Endothelial cell (in vitro differentiated cells): ENCODE data around the gene F3. TPM values are rescaled to one million over a fixed set of nuclear protein-coding genes. Genes with fewer than 3 reads are reported as not detected.

ENCODE experiments used
- DNase-seq: peaks from one replicate; pipeline ENCODE4 v3.0.0; 2021; ENCODE audit warnings: low spot score
- H3K27ac Mint-ChIP-seq: one replicate; pipeline ENCODE4 v1.8.0; 2021; ENCODE audit warnings: mixed read lengths, inconsistent platforms; ENCODE audit not compliant: unreplicated experiment
- H3K27me3 Mint-ChIP-seq: one replicate; pipeline ENCODE4 v1.8.0; 2021; ENCODE audit warnings: mild to moderate bottlenecking, moderate library complexity, mixed read lengths, inconsistent platforms; ENCODE audit not compliant: unreplicated experiment
- H3K36me3 Mint-ChIP-seq: one replicate; pipeline ENCODE4 v1.8.0; 2021; ENCODE audit warnings: mild to moderate bottlenecking, low read depth, mixed read lengths, inconsistent platforms; ENCODE audit not compliant: unreplicated experiment
- H3K4me1 Mint-ChIP-seq: one replicate; pipeline ENCODE4 v1.8.0; 2021; ENCODE audit warnings: mild to moderate bottlenecking, mixed read lengths, inconsistent platforms; ENCODE audit not compliant: unreplicated experiment
- H3K4me3 Mint-ChIP-seq: one replicate; pipeline ENCODE4 v1.8.0; 2021; ENCODE audit warnings: mild to moderate bottlenecking, mixed read lengths, inconsistent platforms; ENCODE audit not compliant: unreplicated experiment
- H3K9me3 Mint-ChIP-seq: one replicate; pipeline ENCODE4 v1.8.0; 2021; ENCODE audit warnings: mixed read lengths, inconsistent platforms; ENCODE audit not compliant: unreplicated experiment
- total RNA-seq: library from RNA; stranded (reverse); fragmentation: NEBNext Ultra II Directional; extraction: Animal tissue kit (Norgen Biotek cat#: 25700); gene quantifications from one replicate; pipeline ENCODE4 v1.2.1, GENCODE V29; 2021; ENCODE audit not compliant: unreplicated experiment
- TF ChIP-seq, protein P1 (sequence below): fragments of 200-600 bp; sonication (generic); IDR thresholded peaks from one replicate; pipeline ENCODE4 v1.5.0; 2021; ENCODE audit warnings: antibody characterized with exemption; ENCODE audit not compliant: unreplicated experiment

F3 gene
- total RNA-seq, 1 donor from 2014 or later = 1.4 TPM

GRCh38 chr1:94551449-94551848, 9.9 kb upstream of the F3 start:
- Mint-ChIP-seq H3K4me3 (no peak overlapping the region), H3K27ac (no peak overlapping the region), H3K27me3 (peaks cover 7% of the 10 kb centered on the region), H3K36me3 (no peaks in the 10 kb centered on the region), H3K9me3 (no peaks in the 10 kb centered on the region), H3K4me1 (peaks cover 33% of the 10 kb centered on the region)
- DNase-seq = no peak
- TF ChIP-seq, protein P1, sequence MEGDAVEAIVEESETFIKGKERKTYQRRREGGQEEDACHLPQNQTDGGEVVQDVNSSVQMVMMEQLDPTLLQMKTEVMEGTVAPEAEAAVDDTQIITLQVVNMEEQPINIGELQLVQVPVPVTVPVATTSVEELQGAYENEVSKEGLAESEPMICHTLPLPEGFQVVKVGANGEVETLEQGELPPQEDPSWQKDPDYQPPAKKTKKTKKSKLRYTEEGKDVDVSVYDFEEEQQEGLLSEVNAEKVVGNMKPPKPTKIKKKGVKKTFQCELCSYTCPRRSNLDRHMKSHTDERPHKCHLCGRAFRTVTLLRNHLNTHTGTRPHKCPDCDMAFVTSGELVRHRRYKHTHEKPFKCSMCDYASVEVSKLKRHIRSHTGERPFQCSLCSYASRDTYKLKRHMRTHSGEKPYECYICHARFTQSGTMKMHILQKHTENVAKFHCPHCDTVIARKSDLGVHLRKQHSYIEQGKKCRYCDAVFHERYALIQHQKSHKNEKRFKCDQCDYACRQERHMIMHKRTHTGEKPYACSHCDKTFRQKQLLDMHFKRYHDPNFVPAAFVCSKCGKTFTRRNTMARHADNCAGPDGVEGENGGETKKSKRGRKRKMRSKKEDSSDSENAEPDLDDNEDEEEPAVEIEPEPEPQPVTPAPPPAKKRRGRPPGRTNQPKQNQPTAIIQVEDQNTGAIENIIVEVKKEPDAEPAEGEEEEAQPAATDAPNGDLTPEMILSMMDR = no peak

GRCh38 chr1:94550800-94551241, 9.3 kb upstream of the F3 start:
- H3K27me3 Mint-ChIP-seq = peaks cover 7% of the 10 kb centered on the region
- H3K9me3 Mint-ChIP-seq = no peaks in the 10 kb centered on the region
- H3K4me3 Mint-ChIP-seq = no peak overlapping the region
- no peak overlapping the region for H3K27ac Mint-ChIP-seq
- peaks cover 33% of the 10 kb centered on the region for H3K4me1 Mint-ChIP-seq
- DNase-seq = no peak
- no peaks in the 10 kb centered on the region for H3K36me3 Mint-ChIP-seq
- TF ChIP-seq, protein P1 = no peak

DNA sequence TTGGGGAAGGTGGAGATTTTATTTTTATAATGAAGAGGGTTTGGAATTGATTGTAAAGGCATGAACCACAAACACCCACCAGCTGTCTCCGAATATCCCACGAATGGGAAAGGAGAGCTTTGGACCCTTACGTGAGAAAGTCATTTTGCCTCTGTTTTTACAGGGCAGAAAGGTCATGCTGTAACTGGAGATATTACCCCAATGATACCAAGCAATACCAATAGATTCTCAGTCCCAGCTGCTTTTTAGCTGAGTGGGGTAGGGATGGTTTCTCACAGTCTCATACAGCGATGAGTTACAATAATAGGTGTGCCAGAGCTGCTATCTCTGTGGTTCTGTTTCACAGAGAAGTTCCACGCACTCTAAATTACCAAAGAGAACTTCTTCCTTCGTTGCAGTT, 8.8 kb upstream of the F3 start:
- H3K4me1 Mint-ChIP-seq = peaks cover 33% of the 10 kb centered on the region
- no peaks in the 10 kb centered on the region for H3K36me3 Mint-ChIP-seq
- no peak overlapping the region for H3K4me3 Mint-ChIP-seq
- no peaks in the 10 kb centered on the region for H3K9me3 Mint-ChIP-seq
- DNase-seq = no peak
- no peak overlapping the region for H3K27ac Mint-ChIP-seq
- TF ChIP-seq, protein P1 = no peak
- H3K27me3 Mint-ChIP-seq = peaks cover 4% of the 10 kb centered on the region

DNA sequence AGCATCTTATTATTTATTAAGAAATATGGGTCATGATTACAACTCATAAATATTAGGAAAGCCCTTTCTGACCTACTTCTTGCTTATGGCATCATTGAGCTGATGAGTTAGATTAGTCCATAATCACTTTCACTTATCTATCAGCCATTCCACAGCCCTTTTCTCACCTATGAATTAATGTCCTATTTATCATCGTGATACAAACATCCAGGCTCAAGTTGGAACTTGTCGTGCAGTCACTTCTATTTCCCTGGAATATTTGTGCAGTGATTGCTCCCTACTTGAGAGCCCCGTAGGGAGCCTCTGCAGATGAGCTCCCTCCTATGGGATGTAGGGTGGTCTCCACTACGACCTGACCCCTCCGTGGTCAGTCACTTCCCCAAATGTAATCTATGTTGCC, 8.1 kb upstream of the F3 start:
- Mint-ChIP-seq H3K4me3 (no peak overlapping the region), H3K36me3 (no peaks in the 10 kb centered on the region), H3K4me1 (peaks cover 33% of the 10 kb centered on the region), H3K9me3 (no peaks in the 10 kb centered on the region), H3K27ac (no peak overlapping the region), H3K27me3 (peaks cover 1% of the 10 kb centered on the region)
- no peak for DNase-seq
- TF ChIP-seq, protein P1 = no peak

DNA sequence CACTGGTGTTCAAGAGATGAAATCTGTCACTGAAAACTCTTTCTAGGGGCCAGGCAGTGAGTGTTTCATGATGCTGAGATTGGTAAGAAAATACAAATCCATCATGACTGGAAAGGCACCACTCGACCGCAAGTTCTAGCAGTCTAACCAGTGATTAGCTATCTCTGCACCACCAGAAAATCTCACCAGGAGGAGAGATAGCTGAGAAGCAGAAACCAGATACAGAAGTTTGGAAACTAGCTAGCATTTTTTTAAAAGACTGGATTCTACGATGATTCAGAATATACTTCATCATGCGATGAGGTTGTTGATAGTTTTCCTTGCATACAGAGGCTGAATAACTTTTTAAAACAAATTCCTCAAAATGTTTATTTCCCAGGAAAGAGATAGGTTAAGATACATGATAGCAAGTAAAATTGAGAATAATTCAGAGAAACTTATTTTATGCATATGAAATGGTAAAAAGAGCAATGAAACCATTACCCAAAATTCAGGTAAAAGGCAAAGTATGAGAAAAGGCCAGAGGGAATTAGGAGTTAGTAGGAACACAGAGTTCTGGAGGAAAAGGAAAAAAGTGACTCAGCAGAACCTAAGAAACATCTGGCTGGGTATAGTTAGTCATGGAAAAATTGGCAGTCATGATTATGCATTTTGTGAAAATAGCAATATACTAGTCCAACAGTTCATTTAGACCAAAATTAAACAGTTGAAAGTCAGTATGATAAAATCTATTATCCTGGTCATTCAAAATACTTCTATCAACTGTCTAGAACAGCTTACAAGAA, 3.3 kb upstream of the F3 start:
- Mint-ChIP-seq H3K4me3 (no peak overlapping the region), H3K27ac (no peak overlapping the region), H3K9me3 (no peaks in the 10 kb centered on the region), H3K36me3 (peaks cover 8% of the 10 kb centered on the region), H3K27me3 (peaks cover 9% of the 10 kb centered on the region), H3K4me1 (peaks cover 19% of the 10 kb centered on the region)
- TF ChIP-seq, protein P1 = no peak
- DNase-seq = no peak
